A673 (cell line): Measurements from ENCODE around the gene ERP44.

Source experiments
- CTCF ChIP-seq: fragments of 300-800, 200-600 bp; sonication (generic); conservative IDR thresholded peaks from 2 replicates; pipeline ENCODE4 v1.5.1; 2017; ENCODE audit warnings: low read depth, mild to moderate bottlenecking, antibody characterized with exemption, low read length, moderate library complexity, mixed read lengths
- EZH2 ChIP-seq: fragments of 200-600 bp; sonication (generic); IDR thresholded peaks from 2 replicates; pipeline ENCODE4 v1.6.1; 2017; ENCODE audit warnings: borderline replicate concordance, low read depth, mild to moderate bottlenecking, mixed read lengths, antibody characterized with exemption, low read length; ENCODE audit not compliant: poor library complexity, severe bottlenecking

GRCh38 chr9:100020121-100020795 lies 78.5 kb downstream of the ERP44 start:
- TF ChIP-seq CTCF: no peak
- TF ChIP-seq EZH2: no peak
